Measurements from ENCODE around the gene CDH16. TPM values are rescaled to one million over a fixed set of nuclear protein-coding genes. Genes with fewer than 3 reads are reported as not detected.

The CDH16 gene
- total and polyA plus RNA-seq, 7 donors: 0.53 to 3.3 (median 0.75) TPM; not detected in 2

DNA sequence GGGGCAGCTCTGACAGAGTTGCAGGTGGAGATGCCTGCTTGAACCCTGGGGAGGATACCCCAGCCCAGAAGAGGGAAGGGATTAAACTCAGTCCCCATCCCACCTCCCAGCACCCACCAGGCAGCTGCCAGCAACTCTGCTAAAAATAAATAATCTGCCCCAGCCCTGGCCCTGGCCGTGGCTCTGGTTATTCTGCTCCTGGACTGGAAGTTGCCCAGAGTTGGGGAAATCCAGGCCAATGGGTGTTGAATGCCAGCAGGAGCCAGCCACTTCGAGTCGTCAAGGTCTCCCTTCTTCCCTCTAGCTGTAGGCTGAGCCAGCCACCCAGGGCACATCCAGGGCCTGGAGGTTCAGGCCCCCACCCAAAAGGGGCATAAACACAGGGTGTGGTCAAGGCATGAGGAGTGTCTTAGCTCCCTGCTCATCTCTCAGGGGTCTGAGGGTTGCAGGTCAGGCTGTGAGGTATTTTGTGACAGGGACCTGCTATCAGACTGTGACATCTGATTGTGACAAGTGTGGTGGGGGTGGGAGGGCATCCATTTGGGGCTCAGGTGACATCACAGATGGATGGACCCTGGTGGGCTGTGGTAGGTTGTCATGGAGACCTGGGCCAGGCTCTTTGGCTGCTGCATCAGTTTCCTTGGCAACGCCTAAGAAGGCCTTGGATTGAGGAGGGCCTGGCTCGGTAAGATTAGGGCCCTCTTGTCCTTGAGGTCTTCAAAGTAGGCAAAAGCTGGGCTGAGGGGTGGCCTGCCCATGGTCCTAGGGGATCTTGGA, 7.7 kb upstream of the CDH16 start:
- intact Hi-C loops (cut with DNase I): loop anchor here in 1 of 2 donors (2.0 kb wide), 1 partner anchor 26 kb away; no protein-coding TSS in a partner anchor
- 31 to 41% (median 40%) methylated on average over 5 of the region's 5 CpGs for WGBS, 3 donors
- H3K4me1 ChIP-seq: peaks cover 40% of the 10 kb centered on the region
- no peaks in the 10 kb centered on the region for H3K27me3 ChIP-seq (ENCODE audit: insufficient read depth in 3 of 3, low read length in 2 of 3)
- H3K36me3 ChIP-seq (ENCODE audit: insufficient read depth in 1 of 2, low read depth in 1 of 2): peaks cover 0 to 32% of the 10 kb centered on the region in 2 donors
- peak overlapping the region; percentile 96 for H3K27ac ChIP-seq
- peak overlapping the region; percentile 67 for H3K4me3 ChIP-seq
- DNase-seq (peak; percentile 67 to 82), ATAC-seq (peak; percentile 0 to 49 (median 23))
- H3K9me3 ChIP-seq: no peaks in the 10 kb centered on the region
- no peak for TF ChIP-seq CTCF (IDR thresholded peaks at IDR 0.05)

GRCh38 chr16:66925322-66925840, 6.7 kb upstream of the CDH16 start, which contains the start of gene RRAD:
TSS of gene RRAD (minus strand) at chr16:66925535. CDS start at chr16:66925179, 356 bp downstream.
- DNase-seq (peak; percentile 80 to 87), ATAC-seq (peak; percentile 23 to 45 (median 34))
- Histone ChIP-seq H3K27ac (peak within 1 kb of the TSS; percentile 96), H3K36me3 (ENCODE audit: insufficient read depth in 1 of 2, low read depth in 1 of 2) (peaks cover 0 to 32% of the 10 kb centered on the region in 2 donors), H3K9me3 (no peaks in the 10 kb centered on the region), H3K4me1 (peaks cover 37% of the 10 kb centered on the region), H3K27me3 (ENCODE audit: insufficient read depth in 3 of 3, low read length in 2 of 3) (no peaks in the 10 kb centered on the region), H3K4me3 (peak within 1 kb of the TSS; percentile 67)
- no peak for TF ChIP-seq CTCF (IDR thresholded peaks at IDR 0.05)
- WGBS, 3 donors: 1 to 2% (median 2%) methylated on average over 31 to 42 of the region's 42 CpGs
- intact Hi-C loops (cut with DNase I): no loop called here

- Histone ChIP-seq H3K4me1 (peaks cover 31% of the 10 kb centered on the region), H3K27me3 (ENCODE audit: insufficient read depth in 3 of 3, low read length in 2 of 3) (no peaks in the 10 kb centered on the region), H3K4me3 (peak overlapping the region; percentile 67), H3K36me3 (ENCODE audit: insufficient read depth in 1 of 2, low read depth in 1 of 2) (peaks cover 0 to 32% of the 10 kb centered on the region in 2 donors), H3K27ac (peak overlapping the region; percentile 96), H3K9me3 (no peaks in the 10 kb centered on the region)
- peak in 2 of 4 donors; percentile 3 to 8 for ATAC-seq
- WGBS, 3 donors: 5 to 8% (median 6%) methylated on average over 53 to 72 of the region's 72 CpGs
- intact Hi-C loops (cut with DNase I): no loop called here
- peak; percentile 54 to 73 for DNase-seq
- TF ChIP-seq CTCF (IDR thresholded peaks at IDR 0.05): peak; percentile 43
Observed at GRCh38 chr16:66924527-66925321, 6.0 kb upstream of the CDH16 start.

- TF ChIP-seq CTCF (IDR thresholded peaks at IDR 0.05): no peak
- H3K27ac ChIP-seq: peak overlapping the region; percentile 96
- no peaks in the 10 kb centered on the region for H3K9me3 ChIP-seq
- H3K4me3 ChIP-seq: peak overlapping the region; percentile 67
- H3K27me3 ChIP-seq (ENCODE audit: insufficient read depth in 3 of 3, low read length in 2 of 3): no peaks in the 10 kb centered on the region
- H3K36me3 ChIP-seq (ENCODE audit: insufficient read depth in 1 of 2, low read depth in 1 of 2): peaks cover 0 to 32% of the 10 kb centered on the region in 2 donors
- DNase-seq (no peak), ATAC-seq (no peak)
- intact Hi-C loops (cut with DNase I): no loop called here
- peaks cover 22% of the 10 kb centered on the region for H3K4me1 ChIP-seq
- 23 to 45% (median 25%) methylated on average over 3 of the region's 3 CpGs for WGBS, 3 donors
Observed at GRCh38 chr16:66923866-66924265, 5.2 kb upstream of the CDH16 start.

All from psoas muscle (tissue), 8 donors.